HG02588 (cell line): ENCODE results near the gene RHOF.
A peak's percentile ranks its signal among the peaks of the same experiment; 100 is the strongest.

Experiments
- ATAC-seq: cut with Tn5 transposase; IDR thresholded peaks from one replicate; pipeline ENCODE4 v1.9.1; 2021; ENCODE audit warnings: mild to moderate bottlenecking, moderate library complexity; ENCODE audit not compliant: unreplicated experiment

Gene RHOF

DNA sequence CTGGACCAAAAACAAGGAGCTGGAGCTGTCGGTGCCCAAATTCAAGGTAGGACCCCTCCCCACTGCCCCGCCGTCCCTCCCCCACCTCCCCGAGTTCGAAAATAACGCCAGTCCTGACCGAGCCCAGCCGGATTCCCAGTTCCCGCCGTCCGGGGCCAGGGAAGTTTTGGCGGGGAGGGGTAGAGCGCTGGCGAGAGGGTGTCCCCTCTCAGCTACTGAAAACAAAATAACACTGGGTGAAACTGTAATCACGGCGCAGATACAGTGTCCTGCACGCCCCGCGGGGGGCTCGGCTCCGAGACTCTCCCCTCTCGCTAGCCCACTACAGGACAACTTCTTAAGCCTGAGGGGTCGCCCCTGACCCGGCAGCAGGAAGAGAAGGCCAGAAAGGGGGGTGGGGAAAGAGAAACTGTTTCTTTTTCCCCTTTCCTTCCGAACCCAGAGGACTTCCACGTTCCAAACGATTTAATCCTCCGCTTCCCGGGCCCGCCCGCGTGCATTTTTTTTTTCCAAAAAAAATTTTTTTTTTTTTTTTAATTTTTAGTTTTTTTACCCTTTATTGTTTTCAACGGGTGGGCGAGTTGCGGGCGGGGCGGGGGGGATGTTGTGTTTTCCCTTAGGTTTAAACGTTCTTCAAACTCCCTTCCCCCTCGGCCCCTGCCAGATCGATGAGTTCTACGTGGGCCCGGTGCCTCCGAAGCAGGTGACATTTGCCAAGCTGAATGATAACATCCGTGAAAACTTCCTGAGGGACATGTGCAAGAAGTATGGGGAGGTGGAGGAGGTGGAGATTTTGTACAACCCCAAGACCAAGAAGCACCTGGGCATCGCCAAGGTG lies 11.9 kb upstream of the RHOF start:
- no peak for ATAC-seq

DNA sequence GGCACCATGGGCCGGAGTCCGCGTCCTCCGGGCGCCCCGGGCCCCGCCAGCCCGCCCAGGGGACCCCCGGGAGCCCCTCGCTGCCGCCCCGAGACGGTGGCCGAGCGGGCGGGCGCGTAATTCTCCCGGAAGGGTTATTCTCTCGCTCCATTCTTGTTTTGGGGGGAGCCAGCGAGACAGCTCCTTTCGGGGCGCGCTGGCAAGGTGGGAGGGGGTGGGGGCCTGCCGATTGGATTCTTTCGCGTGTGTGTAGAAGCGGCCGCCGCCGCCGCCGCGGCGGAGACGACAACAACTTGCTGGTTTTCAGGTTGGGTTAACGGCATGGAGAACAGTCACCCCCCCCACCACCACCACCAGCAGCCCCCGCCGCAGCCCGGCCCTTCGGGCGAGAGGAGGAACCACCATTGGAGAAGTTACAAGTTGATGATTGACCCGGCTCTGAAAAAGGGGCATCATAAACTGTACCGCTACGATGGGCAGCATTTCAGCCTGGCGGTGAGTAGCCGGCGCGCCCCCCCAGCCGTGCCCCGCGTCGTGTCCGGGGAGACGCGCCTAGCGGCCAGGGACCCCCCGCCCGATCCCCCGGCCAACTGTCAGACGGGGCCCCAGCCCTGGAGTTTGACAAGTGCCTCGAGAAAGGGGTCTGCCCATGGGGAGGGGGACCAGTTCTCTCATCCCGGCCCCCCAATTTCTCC lies 11.1 kb upstream of the RHOF start:
- peak; percentile 1 for ATAC-seq

DNA sequence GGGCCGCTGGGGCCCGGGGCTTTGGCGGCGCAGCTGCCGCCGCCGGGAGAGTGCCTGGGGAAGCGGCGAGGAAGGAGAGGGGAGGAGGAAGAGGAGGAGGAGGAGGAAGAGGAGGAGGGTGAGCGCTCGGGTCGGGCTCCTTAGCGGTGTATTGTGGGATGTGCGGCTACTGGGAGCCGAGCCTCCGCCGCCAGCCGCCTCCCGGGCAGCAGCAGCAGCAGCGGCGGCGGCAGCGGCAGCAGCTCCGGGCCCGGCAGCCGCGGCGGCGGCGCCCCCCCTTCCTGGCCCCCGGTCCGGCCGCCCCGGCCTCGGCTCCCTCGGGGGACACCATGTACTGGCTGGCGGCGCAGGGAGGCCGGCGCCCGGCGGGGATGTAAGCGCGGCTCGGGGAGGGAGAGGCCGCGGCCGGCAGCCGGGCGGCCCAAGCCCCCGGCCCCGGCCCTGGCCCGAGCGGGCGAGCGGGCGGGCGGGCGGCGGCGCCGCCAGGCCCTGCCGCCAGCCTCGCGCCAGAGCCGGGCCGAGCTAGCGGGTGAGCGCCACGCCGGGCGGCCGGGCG lies 10.5 kb upstream of the RHOF start, which contains the start of gene SETD1B:
TSS of gene SETD1B (plus strand) at position 149 of the 556 bp plus-strand sequence. CDS start 729 bp downstream, outside the sequence.
- peak; percentile 6 for ATAC-seq

DNA sequence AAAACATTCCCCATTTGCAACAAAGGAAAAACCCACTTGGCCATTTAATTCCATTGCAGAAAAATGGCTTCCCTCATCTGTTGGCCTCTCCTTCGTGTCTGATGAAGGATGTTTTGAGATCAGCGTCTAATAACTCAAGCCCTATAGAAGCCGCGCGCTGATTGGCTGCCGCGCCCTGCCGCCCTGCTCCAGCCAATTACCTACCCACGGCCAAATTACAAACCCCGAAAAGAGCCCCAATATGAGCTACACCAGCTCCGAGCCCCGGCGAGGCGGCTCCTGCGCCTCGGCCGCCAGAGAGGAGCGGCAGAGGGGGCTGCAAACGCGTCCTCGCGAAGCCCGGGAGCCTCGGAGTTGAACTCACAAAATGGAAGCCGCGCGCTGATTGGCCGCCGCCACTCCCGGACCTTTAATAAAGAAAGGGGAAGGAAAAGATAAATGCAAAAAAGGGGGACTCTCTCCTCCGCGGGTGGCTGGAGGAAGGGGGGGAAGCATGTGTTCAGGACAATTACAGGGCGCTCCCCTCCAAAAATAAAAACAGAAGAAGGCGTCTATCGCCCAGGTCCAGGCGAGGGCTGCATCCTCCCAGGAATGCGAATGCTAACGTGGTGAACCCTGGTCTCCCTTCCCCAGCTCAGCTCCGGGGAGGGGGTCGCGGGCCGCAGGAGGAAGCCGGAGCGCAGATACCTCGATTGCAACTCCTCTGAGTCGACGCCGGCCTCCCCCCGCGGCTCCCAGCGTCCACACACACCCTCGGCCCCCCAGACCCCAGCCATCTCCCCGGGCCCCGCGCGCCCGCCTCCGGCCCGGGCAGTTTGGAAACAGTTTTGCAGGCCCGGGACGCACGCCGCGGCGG lies 9.6 kb upstream of the RHOF start:
- ATAC-seq, result peak; percentile 20

DNA sequence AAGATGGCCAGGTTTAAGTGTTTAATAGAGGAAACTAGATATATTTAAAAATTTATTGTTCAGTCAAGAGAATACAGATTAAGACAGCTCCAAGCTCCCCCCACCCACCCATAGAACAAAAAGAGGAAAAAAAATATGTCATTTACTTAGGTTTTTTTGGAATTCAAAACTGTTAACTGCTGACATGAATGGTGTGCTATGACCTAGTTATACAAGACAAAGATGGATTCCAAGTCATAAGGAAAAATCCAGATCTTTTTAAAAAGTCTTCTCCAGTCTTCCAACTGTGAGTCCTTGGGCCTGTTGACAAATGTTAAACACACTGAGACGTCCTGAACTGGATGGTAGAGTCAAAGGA lies 9.0 kb upstream of the RHOF start:
- no peak for ATAC-seq

DNA sequence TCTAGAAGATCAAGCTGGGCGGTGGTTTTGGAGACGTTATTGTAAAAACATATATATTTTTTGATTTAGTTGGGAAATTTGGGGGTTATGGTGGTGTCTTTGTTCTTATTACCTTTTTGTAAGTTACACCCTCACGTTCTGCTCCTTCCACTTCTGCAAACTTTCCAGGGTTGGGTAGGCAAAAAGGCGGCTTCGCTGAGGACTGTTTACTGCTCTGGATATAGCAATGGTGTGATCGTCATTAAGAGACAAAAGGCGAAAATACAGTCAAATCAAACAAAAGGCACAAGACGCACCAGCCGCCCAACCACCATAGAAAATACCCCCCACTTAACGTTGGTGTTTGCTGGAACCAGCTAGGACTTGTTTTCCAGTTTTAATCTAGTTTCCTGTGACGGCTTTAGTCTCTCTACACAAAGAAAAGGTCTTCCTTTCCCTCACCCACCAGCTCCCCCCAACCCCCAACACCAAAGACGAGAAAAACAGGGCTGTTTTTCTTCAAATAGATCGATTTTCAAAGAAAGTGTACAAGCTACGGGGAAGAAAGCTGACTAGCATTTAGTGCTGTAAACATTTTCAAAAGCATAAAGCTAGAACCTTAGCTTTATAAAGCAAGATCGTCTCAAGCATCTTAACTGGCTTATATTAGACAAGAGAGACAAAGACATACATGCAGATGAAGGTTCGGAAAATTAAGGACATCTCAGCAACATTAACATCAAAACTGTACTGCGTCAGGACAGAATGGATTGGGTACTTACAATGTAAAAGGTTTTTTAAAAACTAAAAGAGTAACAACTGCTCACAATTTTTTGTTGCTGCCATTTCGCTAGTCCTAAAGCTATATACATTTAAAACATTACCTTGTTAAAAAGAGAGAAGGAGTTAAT lies 8.4 kb upstream of the RHOF start:
- no peak for ATAC-seq

DNA sequence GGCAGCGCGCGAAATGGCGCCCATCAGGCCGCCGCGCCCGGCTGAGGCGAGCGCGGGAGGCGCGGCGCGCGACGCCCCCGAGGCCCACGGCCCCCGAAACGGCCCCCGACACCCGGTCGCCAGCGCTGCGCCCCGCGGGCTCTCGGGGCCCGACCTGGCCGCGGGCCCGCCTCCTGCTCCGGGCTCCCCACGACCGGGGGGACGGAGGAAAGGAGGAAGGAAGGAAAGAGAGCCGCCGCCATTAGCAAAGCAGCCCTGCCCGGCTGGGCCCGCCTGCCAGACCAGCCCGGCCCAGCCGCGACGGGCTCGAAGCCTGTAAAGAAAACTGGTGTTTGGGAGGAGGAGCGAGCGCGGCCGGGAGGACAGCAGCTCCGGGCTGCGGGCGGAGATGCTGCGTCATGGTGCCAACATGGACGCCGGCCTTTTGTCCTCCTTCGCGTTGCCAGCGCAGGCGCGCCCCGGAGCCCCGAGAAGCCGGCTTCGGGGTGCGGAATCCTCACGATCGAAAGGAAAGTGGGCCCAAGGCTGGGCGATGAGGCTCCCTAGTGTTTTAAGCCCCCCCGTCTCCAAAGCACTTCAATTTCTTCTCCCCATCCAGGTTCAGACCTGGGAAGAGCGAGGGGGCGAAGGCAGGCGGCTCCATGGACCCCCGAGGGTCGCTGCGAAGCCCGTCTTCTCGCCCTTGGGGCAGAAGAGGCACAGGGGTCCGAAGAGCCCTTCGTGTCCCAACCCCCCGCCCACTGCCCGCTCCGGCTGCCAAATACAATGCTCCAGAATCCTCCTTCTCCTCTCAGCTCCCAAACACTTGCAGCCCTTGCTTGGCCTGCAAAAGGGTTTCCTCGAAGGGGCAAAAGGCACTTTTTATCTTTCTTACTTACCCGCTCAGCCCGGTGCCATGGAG lies 7.5 kb upstream of the RHOF start:
- ATAC-seq, result peak; percentile 3

DNA sequence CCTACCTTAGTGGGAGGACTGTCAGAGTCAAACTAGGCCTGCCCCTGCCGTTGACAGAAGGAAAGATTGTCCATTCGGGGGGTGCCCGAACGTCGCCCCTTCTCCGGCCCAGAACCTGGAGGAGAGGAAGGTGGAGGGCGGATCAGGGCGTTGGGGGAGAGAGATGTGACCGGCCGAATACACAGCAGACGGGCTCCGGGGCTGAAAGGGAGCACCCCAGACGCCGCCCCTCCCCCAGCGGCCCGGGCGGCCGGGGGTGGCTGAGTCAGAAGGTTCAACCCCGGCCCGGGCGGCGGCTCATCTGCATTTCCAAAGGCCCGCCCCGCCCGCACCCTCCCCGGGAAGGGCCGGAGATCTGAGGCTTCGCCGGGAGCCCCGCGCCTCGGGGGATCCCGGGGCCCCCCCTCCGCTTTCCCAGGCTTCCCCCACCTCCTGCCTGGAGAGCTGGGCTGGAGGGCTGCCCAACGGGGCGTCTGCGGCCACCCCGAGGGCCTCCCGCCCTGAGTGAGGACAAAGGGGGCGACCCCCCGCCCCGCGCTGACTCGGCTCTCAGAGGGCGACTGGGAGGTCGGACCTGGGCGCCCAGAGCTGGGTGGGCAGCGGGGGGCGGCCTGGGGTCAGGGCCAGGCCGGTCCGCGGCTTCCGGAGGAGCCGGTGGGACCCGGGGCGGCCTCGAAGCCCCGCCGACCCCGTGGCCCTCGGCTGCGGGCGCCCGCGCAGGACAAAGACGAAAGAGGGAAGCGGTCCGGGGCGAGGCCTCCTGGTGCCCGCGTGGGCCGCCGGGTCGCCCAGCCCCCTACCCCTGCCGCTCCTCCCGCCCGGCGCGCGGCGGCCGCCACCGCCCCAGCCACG lies 6.6 kb upstream of the RHOF start:
- peak; percentile 24 for ATAC-seq

DNA sequence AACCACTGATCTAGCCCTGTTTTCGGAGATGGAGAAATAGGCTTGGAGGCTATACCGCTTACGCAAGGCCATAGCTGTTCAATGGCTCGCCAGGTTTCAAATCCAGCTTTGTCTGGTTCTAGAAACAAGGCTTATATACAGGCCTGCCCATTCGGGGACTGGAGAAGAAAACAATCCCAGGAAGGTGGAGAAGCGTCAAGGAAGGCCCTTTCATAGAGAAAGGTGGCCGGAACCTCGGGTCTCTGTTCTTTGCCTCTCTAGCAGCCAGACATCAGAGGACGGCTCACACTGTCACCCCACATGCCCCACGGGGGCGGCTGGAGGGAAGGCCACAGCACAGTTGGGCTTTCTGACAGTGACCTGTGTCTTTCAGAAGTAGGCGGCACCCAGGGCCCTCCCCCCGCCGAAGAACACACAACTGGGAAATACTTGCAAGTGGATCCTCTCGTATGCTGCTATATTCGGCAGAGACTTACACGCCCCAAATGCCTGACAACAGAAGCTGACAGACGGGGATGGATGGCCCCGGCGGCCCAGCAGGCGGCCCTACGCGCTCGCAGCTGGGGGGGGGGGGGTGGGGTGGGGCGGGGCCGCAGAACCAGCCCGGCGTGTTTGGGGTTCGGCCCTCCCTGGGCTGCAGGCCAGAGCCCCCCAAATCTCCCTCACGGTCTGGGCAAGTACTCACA lies 5.8 kb upstream of the RHOF start:
- ATAC-seq, result no peak

DNA sequence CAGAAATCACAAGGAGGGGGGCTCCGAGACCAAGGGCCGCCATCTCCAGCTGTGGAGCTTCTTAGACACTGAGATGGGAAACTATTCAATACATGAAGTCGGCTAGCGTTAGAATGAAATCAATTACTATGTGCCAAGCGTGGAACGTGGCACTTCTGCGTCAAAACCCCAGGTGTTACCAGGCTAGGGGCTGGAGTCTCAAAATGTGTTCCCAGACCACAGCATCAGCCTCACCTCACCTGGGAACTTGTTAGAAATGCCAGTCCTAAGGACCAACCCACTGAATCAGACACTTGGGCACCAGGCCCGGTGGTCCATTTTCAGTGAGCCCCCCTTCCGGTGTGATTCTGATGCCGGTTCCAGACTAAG lies 5.3 kb upstream of the RHOF start:
- ATAC-seq, result no peak

DNA sequence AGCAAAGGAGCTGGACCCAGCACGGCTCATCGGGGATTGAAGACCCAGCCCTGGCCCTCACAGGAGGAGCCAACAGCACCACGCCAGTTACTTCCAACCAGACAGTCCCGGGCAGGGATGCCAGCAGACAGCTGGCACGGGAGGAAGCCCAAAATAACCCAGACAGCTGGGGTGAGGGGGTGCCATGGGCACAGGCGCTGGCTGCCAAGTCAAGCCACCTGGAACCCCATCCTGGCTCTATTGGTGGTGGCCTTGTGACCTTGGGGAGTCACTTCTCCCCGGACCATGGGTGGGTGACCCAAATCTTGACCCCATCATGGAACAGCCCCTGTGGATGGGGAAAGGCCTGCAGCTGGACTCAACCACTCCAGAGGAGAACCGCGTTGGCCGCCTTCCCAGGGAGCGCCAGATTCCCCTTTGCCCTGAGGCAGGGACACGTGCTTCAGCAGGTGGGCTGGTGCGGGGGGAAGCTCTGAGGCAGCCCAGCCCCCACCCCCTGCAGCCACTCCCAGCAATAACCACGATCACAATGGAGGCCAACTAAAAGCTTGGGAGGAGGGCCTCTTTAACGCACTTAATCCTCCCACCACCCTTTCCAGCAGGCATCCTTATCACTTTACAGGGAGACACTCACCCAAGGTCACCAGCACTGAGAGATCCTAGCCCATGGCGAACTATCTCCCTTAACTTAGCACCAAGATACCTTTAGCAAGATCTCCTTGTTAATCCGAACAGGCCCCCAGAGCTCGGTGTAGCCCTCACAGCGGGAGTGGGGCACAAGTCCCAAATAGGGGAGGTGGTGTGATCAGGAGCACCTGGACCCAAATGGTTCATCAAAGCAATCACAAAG lies 4.7 kb upstream of the RHOF start:
- ATAC-seq, result no peak

DNA sequence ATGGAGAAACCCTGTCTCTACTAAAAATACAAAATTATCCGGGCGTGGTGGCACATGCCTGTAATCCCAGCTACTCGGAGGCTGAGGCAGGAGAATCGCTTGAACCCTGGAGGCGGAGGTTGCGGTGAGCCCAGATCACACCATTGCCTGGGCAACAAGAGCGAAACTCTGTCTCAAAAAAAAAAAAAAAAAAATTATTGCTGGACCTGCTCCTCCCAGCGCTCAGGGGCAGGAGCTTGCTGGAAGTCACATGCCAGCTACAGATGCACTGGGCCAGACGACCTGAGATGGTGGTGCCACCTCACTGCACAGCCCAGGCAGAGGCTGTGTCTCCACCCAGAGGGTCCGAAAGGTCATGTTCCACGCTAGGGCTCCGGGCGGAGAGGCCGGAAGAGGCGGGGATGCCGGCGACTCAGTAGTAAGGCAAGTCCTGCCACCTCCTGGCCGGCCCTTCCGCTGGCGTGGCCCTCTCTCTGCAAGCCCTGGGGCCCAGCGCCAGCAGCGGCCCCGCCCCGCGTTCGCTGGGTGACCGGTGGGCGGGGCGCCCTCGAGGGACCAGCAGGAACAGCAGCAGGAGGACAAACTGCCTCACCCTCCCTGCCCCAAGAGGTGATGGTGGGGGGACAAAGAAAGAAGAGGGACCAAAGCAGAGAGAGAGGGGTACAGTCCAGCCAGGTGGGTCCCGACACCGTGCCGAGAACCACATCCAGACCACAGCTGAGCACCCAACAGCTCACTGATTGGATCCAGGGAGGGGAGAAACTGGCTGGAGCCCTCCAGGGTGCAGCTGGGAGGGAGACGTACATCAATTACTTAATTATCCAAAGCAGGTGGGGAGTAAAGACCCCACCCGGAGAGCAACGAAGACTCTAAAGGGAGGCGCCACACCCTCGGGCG lies 3.6 kb upstream of the RHOF start:
- ATAC-seq, result no peak

DNA sequence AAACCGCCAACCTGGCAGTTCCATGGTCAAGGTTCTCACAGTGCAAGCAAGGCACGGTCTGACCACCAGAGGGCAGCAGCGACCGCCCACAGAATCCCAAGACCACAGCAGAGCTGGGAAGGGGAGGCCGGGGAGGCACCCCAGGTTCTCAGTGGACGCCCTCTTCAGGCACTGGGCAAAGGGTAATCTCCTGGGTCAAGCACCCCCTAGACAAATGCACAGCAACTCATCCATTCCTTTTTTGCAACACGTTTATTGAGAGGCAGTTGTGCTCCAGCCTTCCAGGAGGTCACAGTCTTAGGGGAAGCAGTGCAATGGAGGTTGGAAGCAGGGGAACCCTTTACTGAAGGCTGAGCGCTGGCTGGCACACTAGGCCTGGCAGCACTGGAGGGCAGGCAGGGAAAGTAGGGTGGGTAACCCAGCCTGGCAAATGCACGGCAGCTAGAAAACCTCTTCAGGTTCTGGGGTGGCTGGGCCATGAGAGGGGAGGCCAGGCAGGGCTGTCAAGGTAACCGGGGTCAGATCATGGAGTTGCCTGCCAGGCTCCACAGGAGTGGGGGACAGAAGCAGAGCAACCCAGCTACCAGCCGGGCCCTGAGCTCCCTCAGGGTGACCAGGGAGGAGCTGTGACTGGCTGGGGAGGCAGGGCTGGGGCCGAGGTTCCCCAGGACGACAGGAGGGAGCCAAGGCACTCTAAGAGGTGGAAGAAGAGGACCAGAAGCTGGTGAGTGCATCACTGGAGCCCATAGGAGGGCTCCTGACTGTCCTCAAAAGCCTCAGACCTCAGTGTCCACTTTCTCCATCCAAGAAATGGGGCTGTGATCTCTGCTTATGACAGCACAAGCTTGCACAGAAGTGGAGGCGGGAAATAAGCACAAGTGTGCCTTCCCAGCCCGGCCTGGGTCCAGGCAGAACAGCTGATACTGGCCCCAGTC lies 1.8 kb upstream of the RHOF start:
- no peak for ATAC-seq

DNA sequence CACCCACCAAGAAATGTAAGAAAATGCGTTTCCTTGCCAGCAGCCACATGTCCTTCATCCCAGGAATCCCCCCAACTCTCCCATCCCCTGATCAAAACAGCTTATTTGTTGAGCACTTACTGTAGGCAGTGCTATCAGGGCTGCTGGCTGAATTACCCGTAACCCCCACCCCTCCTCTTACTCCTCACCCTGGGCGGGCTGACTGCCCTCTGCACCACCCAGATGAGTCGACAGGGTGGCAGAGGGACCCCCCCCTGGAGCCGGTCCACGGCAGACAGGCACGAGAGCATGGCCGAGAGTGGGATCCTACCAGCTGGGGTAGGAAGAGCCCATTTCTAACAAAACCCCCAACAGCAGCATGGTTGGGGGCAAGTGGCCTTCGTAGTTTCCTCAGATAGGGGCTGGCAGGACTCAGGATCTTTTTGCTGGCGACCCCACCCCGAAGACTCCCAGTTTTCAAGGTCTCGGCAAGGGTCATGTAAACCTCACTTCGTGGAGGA lies 1.1 kb upstream of the RHOF start:
- ATAC-seq, result no peak
